ENCODE results near the gene EGR1. TPM values are rescaled to one million over a fixed set of nuclear protein-coding genes. Genes with fewer than 3 reads are reported as not detected.

The EGR1 gene
- total RNA-seq, 4 donors from 2014 or later: 3.1 to 14.1 (median 8.8) TPM

DNA sequence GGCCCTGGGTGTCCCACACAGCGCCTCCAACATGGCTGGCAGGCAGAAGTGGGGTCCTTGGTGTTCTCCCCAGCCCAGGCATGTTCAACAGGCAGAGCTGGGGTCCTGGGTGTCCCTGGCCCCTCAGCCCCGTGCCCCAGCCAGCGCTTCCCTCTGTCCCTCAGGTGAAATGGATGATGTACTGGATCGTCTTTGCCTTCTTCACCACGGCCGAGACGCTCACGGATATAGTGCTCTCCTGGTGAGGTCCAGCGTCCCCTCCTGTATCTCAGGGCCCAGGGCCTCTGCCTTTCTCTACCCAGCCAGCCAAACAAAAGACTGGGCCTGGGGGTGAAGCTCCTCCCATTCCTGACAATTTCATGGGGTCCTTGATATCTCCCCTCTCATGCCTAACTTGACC, 24.1 kb upstream of the EGR1 start:
- TF ChIP-seq CTCF (IDR thresholded peaks at IDR 0.05) (no peak), EP300 (IDR thresholded peaks at IDR 0.05) (no peak), POLR2A (IDR thresholded peaks at IDR 0.05) (no peak)
- WGBS, 2 donors: 94 to 98% methylated on average over 7 to 8 of the region's 9 CpGs
- no peak for DNase-seq (ENCODE audit: low spot score in 2 of 2)
- Histone ChIP-seq H3K27ac (no peak overlapping the region), H3K4me3 (no peak overlapping the region), H3K9me3 (no peaks in the 10 kb centered on the region), H3K4me1 (peaks cover 0 to 21% (median 8%) of the 10 kb centered on the region in 4 donors), H3K36me3 (peaks cover 0 to 9% (median 0%) of the 10 kb centered on the region in 3 donors), H3K27me3 (no peaks in the 10 kb centered on the region)

GRCh38 chr5:138444078-138444773, 21.1 kb upstream of the EGR1 start:
- TF ChIP-seq POLR2A (IDR thresholded peaks at IDR 0.05): no peak
- no peak for TF ChIP-seq EP300 (IDR thresholded peaks at IDR 0.05)
- no peak for TF ChIP-seq CTCF (IDR thresholded peaks at IDR 0.05)
- DNase-seq (ENCODE audit: low spot score in 2 of 2): no peak
- H3K27me3 ChIP-seq: no peaks in the 10 kb centered on the region
- H3K4me1 ChIP-seq: peaks cover 0 to 8% (median 4%) of the 10 kb centered on the region in 4 donors
- no peaks in the 10 kb centered on the region for H3K9me3 ChIP-seq
- H3K4me3 ChIP-seq: no peak overlapping the region
- 82 to 91% methylated on average over 13 of the region's 13 CpGs for WGBS, 2 donors
- H3K36me3 ChIP-seq: no peaks in the 10 kb centered on the region
- no peak overlapping the region for H3K27ac ChIP-seq

- no peak for DNase-seq (ENCODE audit: low spot score in 2 of 2)
- no peaks in the 10 kb centered on the region for H3K9me3 ChIP-seq
- no peaks in the 10 kb centered on the region for H3K36me3 ChIP-seq
- no peak overlapping the region for H3K4me3 ChIP-seq
- H3K4me1 ChIP-seq: peaks cover 0 to 7% (median 0%) of the 10 kb centered on the region in 4 donors
- H3K27ac ChIP-seq: no peak overlapping the region
- 80 to 84% methylated on average over 18 to 20 of the region's 22 CpGs for WGBS, 2 donors
- no peaks in the 10 kb centered on the region for H3K27me3 ChIP-seq
- no peak for TF ChIP-seq EP300 (IDR thresholded peaks at IDR 0.05)
- TF ChIP-seq CTCF (IDR thresholded peaks at IDR 0.05): no peak
- TF ChIP-seq POLR2A (IDR thresholded peaks at IDR 0.05): no peak
Observed at GRCh38 chr5:138444774-138445546, 20.3 kb upstream of the EGR1 start.

GRCh38 chr5:138445547-138446271, 19.6 kb upstream of the EGR1 start:
- no peak for DNase-seq (ENCODE audit: low spot score in 2 of 2)
- no peak overlapping the region for H3K27ac ChIP-seq
- no peaks in the 10 kb centered on the region for H3K36me3 ChIP-seq
- TF ChIP-seq CTCF (IDR thresholded peaks at IDR 0.05) (no peak), POLR2A (IDR thresholded peaks at IDR 0.05) (no peak), EP300 (IDR thresholded peaks at IDR 0.05) (no peak)
- no peaks in the 10 kb centered on the region for H3K27me3 ChIP-seq
- no peaks in the 10 kb centered on the region for H3K9me3 ChIP-seq
- WGBS, 2 donors: 80 to 89% methylated on average over 11 to 18 of the region's 18 CpGs
- peaks cover 0 to 10% (median 2%) of the 10 kb centered on the region in 4 donors for H3K4me1 ChIP-seq
- no peak overlapping the region for H3K4me3 ChIP-seq
